IPS-18c (cell line): ENCODE results near the gene SORCS3.

Source experiments
- H3K4me3 ChIP-seq: 2 replicates; pipeline ENCODE4 v1.7.0; 2013; ENCODE audit warnings: low read depth, mild to moderate bottlenecking, low read length, moderate library complexity; ENCODE audit not compliant: insufficient read depth
- H3K9me3 ChIP-seq: one replicate; pipeline ENCODE4 v1.6.1; 2013; ENCODE audit warnings: mild to moderate bottlenecking, low read length, moderate library complexity; ENCODE audit not compliant: control insufficient read depth, insufficient read depth

SORCS3 gene

GRCh38 chr10:104784452-104784851, 143.4 kb downstream of the SORCS3 start:
- no peak overlapping the region for H3K4me3 ChIP-seq

GRCh38 chr10:104791471-104791870, 150.4 kb downstream of the SORCS3 start:
- Histone ChIP-seq H3K4me3 (no peak overlapping the region), H3K9me3 (no peaks in the 10 kb centered on the region)

More at GRCh38 chr10:104784452-104784851, 143.4 kb downstream of the SORCS3 start:
- no peaks in the 10 kb centered on the region for H3K9me3 ChIP-seq

GRCh38 chr10:104795411-104795810, 154.3 kb downstream of the SORCS3 start:
- Histone ChIP-seq H3K4me3 (no peak overlapping the region), H3K9me3 (no peaks in the 10 kb centered on the region)

GRCh38 chr10:104796823-104797222, 155.7 kb downstream of the SORCS3 start:
- H3K9me3 ChIP-seq: no peaks in the 10 kb centered on the region
- no peak overlapping the region for H3K4me3 ChIP-seq

GRCh38 chr10:104802941-104803340, 161.9 kb downstream of the SORCS3 start:
- no peaks in the 10 kb centered on the region for H3K9me3 ChIP-seq
- H3K4me3 ChIP-seq: no peak overlapping the region

GRCh38 chr10:104804880-104805279, 163.8 kb downstream of the SORCS3 start:
- Histone ChIP-seq H3K9me3 (no peaks in the 10 kb centered on the region), H3K4me3 (no peak overlapping the region)

GRCh38 chr10:104806801-104807200, 165.7 kb downstream of the SORCS3 start:
- H3K4me3 ChIP-seq: no peak overlapping the region
- H3K9me3 ChIP-seq: no peaks in the 10 kb centered on the region

- H3K9me3 ChIP-seq: no peaks in the 10 kb centered on the region
- no peak overlapping the region for H3K4me3 ChIP-seq
These were observed 166.7 kb downstream of the SORCS3 start for GRCh38 chr10:104807581-104808310.

GRCh38 chr10:104809288-104810090, 168.4 kb downstream of the SORCS3 start:
- no peak overlapping the region for H3K4me3 ChIP-seq
- no peaks in the 10 kb centered on the region for H3K9me3 ChIP-seq

- Histone ChIP-seq H3K9me3 (no peaks in the 10 kb centered on the region), H3K4me3 (no peak overlapping the region)
These were observed 170.1 kb downstream of the SORCS3 start for GRCh38 chr10:104811166-104811565.

- H3K9me3 ChIP-seq: no peaks in the 10 kb centered on the region
- no peak overlapping the region for H3K4me3 ChIP-seq
These were observed 175.4 kb downstream of the SORCS3 start for GRCh38 chr10:104816501-104816900.

- Histone ChIP-seq H3K9me3 (peaks cover 2% of the 10 kb centered on the region), H3K4me3 (no peak overlapping the region)
These were observed 178.6 kb downstream of the SORCS3 start for GRCh38 chr10:104819731-104820130.

GRCh38 chr10:104822088-104822487, 181.0 kb downstream of the SORCS3 start:
- Histone ChIP-seq H3K9me3 (peaks cover 2% of the 10 kb centered on the region), H3K4me3 (no peak overlapping the region)

- Histone ChIP-seq H3K4me3 (no peak overlapping the region), H3K9me3 (peaks cover 2% of the 10 kb centered on the region)
These were observed 183.4 kb downstream of the SORCS3 start for GRCh38 chr10:104824380-104825006.

GRCh38 chr10:104831272-104831671, 190.2 kb downstream of the SORCS3 start:
- Histone ChIP-seq H3K9me3 (no peaks in the 10 kb centered on the region), H3K4me3 (no peak overlapping the region)

- no peaks in the 10 kb centered on the region for H3K9me3 ChIP-seq
- no peak overlapping the region for H3K4me3 ChIP-seq
These were observed 193.5 kb downstream of the SORCS3 start for GRCh38 chr10:104834580-104834979.

- Histone ChIP-seq H3K9me3 (no peaks in the 10 kb centered on the region), H3K4me3 (no peak overlapping the region)
These were observed 194.3 kb downstream of the SORCS3 start for GRCh38 chr10:104835422-104835821.

GRCh38 chr10:104842704-104843103, 201.6 kb downstream of the SORCS3 start:
- no peaks in the 10 kb centered on the region for H3K9me3 ChIP-seq
- H3K4me3 ChIP-seq: no peak overlapping the region
